GM12873 (cell line): ENCODE results near the gene ZFPL1.

ENCODE experiments used
- TF ChIP-seq, protein P1 (sequence below): IDR thresholded peaks from 2 replicates; pipeline ENCODE4 v1.5.1; 2012; ENCODE audit warnings: low read depth, mild to moderate bottlenecking, moderate library complexity, low read length, control low read depth; ENCODE audit not compliant: insufficient read depth; ENCODE audit errors: missing control alignments

Gene ZFPL1

DNA sequence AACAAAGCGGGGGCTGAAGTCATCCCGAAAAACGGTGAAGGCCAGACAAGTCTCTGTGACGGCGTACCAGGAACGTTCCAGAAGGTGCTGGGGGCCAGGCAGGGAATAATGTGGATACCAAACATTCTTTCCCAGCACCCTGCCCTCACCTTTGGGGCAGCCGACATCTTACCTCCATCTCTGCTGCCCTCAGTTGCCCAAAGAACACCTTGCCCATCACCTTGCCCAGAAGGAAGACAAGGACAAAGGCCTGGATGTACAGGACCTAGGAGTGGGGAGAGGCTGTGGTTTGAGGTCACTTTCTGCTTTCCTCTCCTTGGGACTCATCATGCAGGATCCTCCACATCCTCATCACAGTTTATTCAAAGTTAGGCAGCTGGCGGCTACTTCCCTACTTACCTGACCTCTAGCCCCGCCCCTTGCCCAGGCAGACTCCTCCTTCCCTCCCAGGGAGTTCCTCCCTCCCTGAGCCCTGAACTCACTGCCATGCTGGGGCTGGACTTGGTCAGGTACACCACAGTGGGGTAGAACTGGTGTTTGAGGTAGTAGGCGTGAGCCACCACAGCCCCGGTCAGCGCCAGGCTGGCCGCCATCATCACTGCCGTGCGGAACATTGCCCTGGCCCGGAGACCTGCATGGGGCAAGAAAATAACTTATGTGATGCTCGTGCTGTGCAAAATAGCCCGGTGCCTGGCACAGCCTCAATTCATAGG, 49.1 kb downstream of the ZFPL1 start:
- TF ChIP-seq, protein P1, sequence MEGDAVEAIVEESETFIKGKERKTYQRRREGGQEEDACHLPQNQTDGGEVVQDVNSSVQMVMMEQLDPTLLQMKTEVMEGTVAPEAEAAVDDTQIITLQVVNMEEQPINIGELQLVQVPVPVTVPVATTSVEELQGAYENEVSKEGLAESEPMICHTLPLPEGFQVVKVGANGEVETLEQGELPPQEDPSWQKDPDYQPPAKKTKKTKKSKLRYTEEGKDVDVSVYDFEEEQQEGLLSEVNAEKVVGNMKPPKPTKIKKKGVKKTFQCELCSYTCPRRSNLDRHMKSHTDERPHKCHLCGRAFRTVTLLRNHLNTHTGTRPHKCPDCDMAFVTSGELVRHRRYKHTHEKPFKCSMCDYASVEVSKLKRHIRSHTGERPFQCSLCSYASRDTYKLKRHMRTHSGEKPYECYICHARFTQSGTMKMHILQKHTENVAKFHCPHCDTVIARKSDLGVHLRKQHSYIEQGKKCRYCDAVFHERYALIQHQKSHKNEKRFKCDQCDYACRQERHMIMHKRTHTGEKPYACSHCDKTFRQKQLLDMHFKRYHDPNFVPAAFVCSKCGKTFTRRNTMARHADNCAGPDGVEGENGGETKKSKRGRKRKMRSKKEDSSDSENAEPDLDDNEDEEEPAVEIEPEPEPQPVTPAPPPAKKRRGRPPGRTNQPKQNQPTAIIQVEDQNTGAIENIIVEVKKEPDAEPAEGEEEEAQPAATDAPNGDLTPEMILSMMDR, result no peak

DNA sequence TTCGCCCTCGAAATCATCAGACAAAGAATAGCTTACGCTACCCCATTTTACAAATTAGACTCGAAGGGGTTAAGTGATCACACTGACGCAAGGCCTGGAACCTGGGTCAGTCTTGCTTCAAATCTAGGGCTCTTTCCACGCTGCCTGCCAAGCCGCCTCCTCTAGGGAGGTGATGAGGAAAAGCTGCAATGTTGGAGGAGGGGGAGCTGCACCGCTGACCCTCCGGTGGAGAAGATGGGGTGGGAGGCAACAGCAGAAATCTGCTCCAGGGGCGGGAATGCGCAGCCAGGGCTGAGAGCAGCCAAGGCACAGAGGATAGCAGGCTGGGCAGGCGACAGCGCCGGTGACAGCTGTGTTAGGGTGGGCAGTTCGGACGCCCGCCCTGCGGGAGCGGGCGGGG, 49.7 kb downstream of the ZFPL1 start:
- TF ChIP-seq, protein P1, result no peak

DNA sequence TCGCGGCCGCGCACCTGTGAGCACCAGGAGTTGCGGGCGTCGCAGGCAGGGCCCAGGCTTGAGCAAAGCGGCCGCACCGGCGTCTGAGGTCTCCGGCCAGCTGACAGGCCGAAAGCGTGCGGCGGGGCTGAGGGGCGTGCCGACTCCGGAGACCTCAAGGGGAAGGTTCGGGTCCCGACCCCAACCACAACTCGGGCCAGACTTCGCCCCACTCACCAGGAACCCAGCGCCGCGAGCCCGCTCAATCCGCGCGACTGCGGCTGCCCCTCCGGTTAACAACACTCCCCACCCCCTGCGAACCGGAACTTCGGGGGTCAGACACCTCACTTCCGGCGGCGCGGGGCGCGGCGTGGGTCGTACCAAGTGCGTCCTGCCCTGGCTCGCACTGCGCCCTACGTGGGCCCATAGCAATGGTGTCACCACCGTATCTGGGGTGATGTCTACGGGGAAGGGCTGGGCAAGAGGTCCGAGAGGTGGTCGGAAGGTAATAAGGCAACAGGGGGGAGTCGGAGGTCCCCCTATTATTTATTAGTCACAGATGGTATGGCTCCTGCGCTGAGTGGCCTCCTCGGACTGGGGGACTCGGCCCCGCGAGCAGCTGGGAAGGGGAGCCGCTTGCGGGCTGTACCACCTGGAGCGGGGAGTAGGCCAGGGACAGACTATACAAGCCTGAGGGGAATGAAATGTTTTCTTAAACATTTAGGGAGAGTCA, 50.4 kb downstream of the ZFPL1 start, which contains the start of gene SYVN1:
Gene SYVN1, minus strand, starts transcription at position 280 of the 712 bp plus-strand sequence. CDS start 918 bp downstream, outside the sequence.
- TF ChIP-seq, protein P1, result no peak

DNA sequence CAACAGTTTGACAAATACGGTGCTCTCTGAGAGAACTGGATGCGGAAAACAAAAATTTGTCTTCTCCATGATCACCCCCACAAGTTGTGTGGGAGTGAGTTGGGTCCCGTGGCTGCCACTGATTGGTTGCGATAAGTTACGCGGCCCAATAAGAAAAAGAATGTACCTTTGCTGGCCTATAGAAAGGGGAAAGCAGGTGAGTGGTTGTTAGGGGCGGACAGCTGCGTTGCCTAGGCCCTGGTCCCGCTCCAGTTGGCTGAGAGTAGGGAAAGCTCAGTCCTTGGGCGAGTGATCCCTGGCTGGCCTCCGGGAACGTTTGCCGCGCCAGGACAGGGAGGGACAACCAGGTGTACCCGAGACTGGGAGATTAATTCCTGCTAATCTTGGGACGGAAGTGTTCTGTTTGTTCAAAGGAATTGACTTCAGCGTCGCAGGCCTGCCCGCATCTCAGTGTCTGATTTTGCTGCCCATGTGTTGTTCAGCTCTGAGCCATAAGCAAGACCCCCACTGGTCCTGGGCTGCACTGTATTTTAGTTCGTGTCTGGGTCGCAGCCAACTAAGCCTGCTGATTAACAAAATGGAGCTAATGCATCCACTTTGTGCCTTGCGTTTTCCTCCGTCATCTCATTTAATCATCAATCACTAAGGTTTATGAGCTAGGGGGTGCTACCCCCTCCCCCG, 51.1 kb downstream of the ZFPL1 start:
- TF ChIP-seq, protein P1, result no peak

DNA sequence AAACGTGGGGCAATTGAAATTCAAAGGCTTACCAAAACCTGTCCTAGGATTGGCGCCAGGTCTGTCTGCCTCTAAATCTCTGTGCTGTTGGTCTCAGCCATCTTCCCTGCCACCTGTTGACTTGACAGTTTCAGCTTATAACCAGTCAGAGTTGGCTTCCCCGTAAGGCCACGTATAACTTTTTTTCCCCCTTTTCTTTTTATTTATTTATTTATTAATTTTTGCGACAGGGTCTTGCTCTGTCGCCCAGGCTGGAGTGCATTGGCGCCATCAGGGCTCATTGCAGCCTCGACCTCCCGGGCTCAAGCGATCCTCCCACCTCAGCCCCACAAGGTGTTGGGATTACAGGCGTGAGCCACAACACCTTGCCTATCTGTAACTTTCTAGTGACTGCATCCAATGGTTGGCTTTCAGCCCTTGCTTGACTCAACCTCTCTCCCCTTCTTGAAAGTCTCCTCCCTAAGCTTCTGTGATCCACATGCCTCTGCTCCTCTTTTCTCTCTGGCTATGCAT, 51.7 kb downstream of the ZFPL1 start:
- TF ChIP-seq, protein P1, result no peak

DNA sequence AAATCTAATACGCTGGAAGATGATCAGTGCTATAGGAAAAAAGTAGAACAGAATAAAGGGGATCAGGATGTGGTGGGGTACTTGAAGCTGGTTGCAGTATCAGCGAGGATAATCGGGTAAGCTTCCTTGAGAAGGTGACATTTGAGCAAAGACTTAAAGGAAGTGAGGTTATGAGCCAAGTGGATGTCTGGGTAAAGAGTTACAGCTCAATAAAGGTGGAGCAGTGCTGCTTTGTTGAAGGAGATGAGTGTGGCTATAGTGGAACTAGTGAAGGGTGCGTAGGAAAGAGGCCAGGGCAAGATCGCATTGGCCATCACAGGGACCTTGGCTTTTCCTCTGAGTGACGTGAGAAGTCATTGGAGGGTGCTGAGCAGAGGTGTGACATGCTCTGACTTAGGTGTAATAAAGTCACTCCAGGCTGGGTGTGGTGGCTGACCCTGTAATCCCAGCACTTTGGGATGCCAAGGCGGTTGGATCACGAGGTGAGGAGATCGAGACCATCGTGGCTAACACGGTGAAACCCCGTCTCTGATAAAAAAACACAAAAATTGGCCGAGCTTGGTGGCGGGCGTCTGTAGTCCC, 52.6 kb downstream of the ZFPL1 start:
- TF ChIP-seq, protein P1, result no peak
